ENCODE measurements around the gene CHD8. TPM values are rescaled to one million over a fixed set of nuclear protein-coding genes. Genes with fewer than 3 reads are reported as not detected.

Gene CHD8
- total and polyA plus RNA-seq, 2 of the 13 experiments (the other 11 are each of a cell fraction or from before 2014, with no cell fraction given): 35.1 to 79.6 TPM

- TF ChIP-seq XBP1 (CRISPR knock-in tag; IDR thresholded peaks at IDR 0.05) (no peak), HMGA1 (CRISPR knock-in tag; conservative IDR thresholded peaks at IDR 0.05) (no peak), E2F1 (CRISPR knock-in tag; IDR thresholded peaks at IDR 0.05) (no peak), ERF (CRISPR knock-in tag; IDR thresholded peaks at IDR 0.05) (no peak), STAT6 (CRISPR knock-in tag; IDR thresholded peaks at IDR 0.05; ENCODE audit: borderline replicate concordance) (no peak), REST (IDR thresholded peaks at IDR 0.05; ENCODE audit: borderline replicate concordance in 1 of 2, low read depth in 1 of 2, low read length in 2 of 2) (peak in 1 of 2 experiments; percentile 65; a peak in 1 of 4 replicates), ZNF737 (CRISPR knock-in tag; IDR thresholded peaks at IDR 0.05; ENCODE audit: borderline replicate concordance) (no peak), CEBPG (CRISPR knock-in tag; IDR thresholded peaks at IDR 0.05) (no peak), MAFK (conservative IDR thresholded peaks at IDR 0.05 in 1 of 2, IDR thresholded peaks at IDR 0.05 in 1 of 2; ENCODE audit: low read length in 2 of 2) (no peak), ZNF891 (CRISPR knock-in tag; IDR thresholded peaks at IDR 0.05) (no peak), ZNF276 (CRISPR knock-in tag; IDR thresholded peaks at IDR 0.05; ENCODE audit: low read depth) (no peak), ZNF331 (CRISPR knock-in tag; IDR thresholded peaks at IDR 0.05) (no peak; the same call in 1 of the 2 replicates), ZNF513 (CRISPR knock-in tag; conservative IDR thresholded peaks at IDR 0.05) (no peak), IRF2 (CRISPR knock-in tag; IDR thresholded peaks at IDR 0.05) (no peak), XRCC5 (optimal IDR thresholded peaks at IDR 0.05; ENCODE audit: low read length) (no peak), ZC3H4 (CRISPR knock-in tag; IDR thresholded peaks at IDR 0.05; ENCODE audit: borderline replicate concordance) (0 out of 2 replicates have a peak, but pooled peaks have one; percentile 20), CBFB (CRISPR knock-in tag; IDR thresholded peaks at IDR 0.05) (0 out of 2 replicates have a peak, but pooled peaks have one; percentile 17), ZZZ3 (CRISPR knock-in tag; IDR thresholded peaks at IDR 0.05; ENCODE audit: borderline replicate concordance) (no peak), KMT2B (CRISPR knock-in tag; IDR thresholded peaks at IDR 0.05) (no peak), ONECUT2 (CRISPR knock-in tag; IDR thresholded peaks at IDR 0.05) (no peak), MAFG (CRISPR knock-in tag; IDR thresholded peaks at IDR 0.05) (no peak)
Observed at GRCh38 chr14:21476523-21476924, 20.6 kb upstream of the CHD8 start (continued).
